ENCODE measurements around the gene HACD2. TPM values are rescaled to one million over a fixed set of nuclear protein-coding genes. Genes with fewer than 3 reads are reported as not detected.

Gene HACD2
- total and polyA plus RNA-seq, 2 donors (not counting 3 experiments of a cell fraction or from before 2014, with no cell fraction given): 17.0 to 20.9 TPM

DNA sequence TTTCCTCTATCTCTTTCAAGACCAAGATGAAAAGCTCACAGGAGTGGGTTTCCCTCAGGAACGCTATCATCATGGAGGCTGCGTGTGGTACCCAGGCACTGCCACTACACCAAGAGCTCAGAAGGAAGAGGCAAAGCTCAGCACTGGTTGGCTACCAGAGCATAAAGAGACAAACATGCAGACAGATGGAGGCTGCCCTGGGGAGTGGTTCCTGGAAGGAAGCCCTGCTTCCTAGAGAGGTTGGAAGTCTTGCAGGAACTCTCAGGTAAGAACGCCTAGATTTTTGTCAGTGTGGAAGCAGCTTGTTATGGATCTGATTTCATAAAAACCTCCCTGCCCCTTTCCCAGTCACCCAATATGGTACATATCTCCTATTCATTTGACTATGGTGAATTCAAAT, 86.1 kb downstream of the HACD2 start:
- no peak for TF ChIP-seq MAX (IDR thresholded peaks at IDR 0.05; ENCODE audit: insufficient read depth, insufficient read length)
- no peak for TF ChIP-seq MYC (IDR thresholded peaks at IDR 0.05; ENCODE audit: low read depth, low read length)
- TF ChIP-seq, protein P1, sequence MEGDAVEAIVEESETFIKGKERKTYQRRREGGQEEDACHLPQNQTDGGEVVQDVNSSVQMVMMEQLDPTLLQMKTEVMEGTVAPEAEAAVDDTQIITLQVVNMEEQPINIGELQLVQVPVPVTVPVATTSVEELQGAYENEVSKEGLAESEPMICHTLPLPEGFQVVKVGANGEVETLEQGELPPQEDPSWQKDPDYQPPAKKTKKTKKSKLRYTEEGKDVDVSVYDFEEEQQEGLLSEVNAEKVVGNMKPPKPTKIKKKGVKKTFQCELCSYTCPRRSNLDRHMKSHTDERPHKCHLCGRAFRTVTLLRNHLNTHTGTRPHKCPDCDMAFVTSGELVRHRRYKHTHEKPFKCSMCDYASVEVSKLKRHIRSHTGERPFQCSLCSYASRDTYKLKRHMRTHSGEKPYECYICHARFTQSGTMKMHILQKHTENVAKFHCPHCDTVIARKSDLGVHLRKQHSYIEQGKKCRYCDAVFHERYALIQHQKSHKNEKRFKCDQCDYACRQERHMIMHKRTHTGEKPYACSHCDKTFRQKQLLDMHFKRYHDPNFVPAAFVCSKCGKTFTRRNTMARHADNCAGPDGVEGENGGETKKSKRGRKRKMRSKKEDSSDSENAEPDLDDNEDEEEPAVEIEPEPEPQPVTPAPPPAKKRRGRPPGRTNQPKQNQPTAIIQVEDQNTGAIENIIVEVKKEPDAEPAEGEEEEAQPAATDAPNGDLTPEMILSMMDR (IDR thresholded peaks at IDR 0.05; ENCODE audit: extremely low read depth in 1 of 2, insufficient read depth in 1 of 2, low read depth in 1 of 2, low read length in 2 of 2): no peak
- TF ChIP-seq JUN (IDR thresholded peaks at IDR 0.05; ENCODE audit: borderline replicate concordance, insufficient read depth, insufficient read length, low read depth): no peak
- no peak for TF ChIP-seq POLR2AphosphoS5 (IDR thresholded peaks at IDR 0.05; ENCODE audit: insufficient read depth, low read depth, low read length)
- TF ChIP-seq GATA2 (IDR thresholded peaks at IDR 0.05; ENCODE audit: insufficient read depth, insufficient read length, low read depth, low read length): no peak
- TF ChIP-seq POLR2A (IDR thresholded peaks at IDR 0.05; ENCODE audit: low read depth, low read length): no peak
- no peak for TF ChIP-seq EZH2 (IDR thresholded peaks at IDR 0.05; ENCODE audit: borderline replicate concordance, low read depth, low read length, severe bottlenecking)
- TF ChIP-seq FOS (IDR thresholded peaks at IDR 0.05; ENCODE audit: borderline replicate concordance, insufficient read depth, low read length): no peak
- H4K20me1 ChIP-seq (replicated peaks; ENCODE audit: control insufficient read depth, extremely low read depth, insufficient read depth, low read length): no peaks in the 10 kb centered on the region
- H3K36me3 ChIP-seq (ENCODE audit: control insufficient read depth in 2 of 2, extremely low read depth in 1 of 2, insufficient read depth in 2 of 2, low read length in 2 of 2): peaks cover 0 to 2% of the 10 kb centered on the region in 2 experiments
- no peak overlapping the region for H3K4me2 ChIP-seq (ENCODE audit: insufficient read depth, low read length)
- ChIA-PET POLR2A (no interaction called here), CTCF (interaction anchor here (0.9 to 1.6 kb wide), 2 partner anchors 9 to 61 kb away, joined by 5 to 8 read pairs; no protein-coding TSS in a partner anchor)
- H3K9ac ChIP-seq (replicated peaks; ENCODE audit: extremely low read depth, insufficient read depth, low read length): no peak overlapping the region
- no peak overlapping the region for H3K27ac ChIP-seq (ENCODE audit: insufficient read depth, low read depth, low read length)
- H3K4me3 ChIP-seq (replicated peaks in 1 of 3; ENCODE audit: insufficient read depth in 1 of 3, low read depth in 1 of 3, low read length in 3 of 3): no peak overlapping the region
- FAIRE-seq (no peak), DNase-seq (ENCODE audit: low read depth, low spot score) (no peak)
- intact Hi-C loops (cut with micrococcal nuclease) (no loop called here), dilution Hi-C loops (cut with MboI; ENCODE audit: extremely low pct_ligation_motif_present, low sequenced_read_pairs) (no loop called here)
- no peaks in the 10 kb centered on the region for H3K9me1 ChIP-seq (replicated peaks; ENCODE audit: control insufficient read depth, extremely low read depth, insufficient read depth, low read length)
- no peaks in the 10 kb centered on the region for H3K27me3 ChIP-seq (ENCODE audit: control insufficient read depth in 2 of 2, insufficient read depth in 2 of 2, low read length in 2 of 2)
- no peaks in the 10 kb centered on the region for H3K9me3 ChIP-seq (replicated peaks; ENCODE audit: control insufficient read depth, insufficient read depth, low read length)
- H2AFZ ChIP-seq (ENCODE audit: low read depth, low read length): no peak overlapping the region
- no peaks in the 10 kb centered on the region for H3K79me2 ChIP-seq (ENCODE audit: control insufficient read depth, insufficient read depth, low read length)
- H3K4me1 ChIP-seq (ENCODE audit: control insufficient read depth, extremely low read depth, insufficient read depth, low read length): no peaks in the 10 kb centered on the region
- BruUV-seq (replicated peaks): no TSS peak

Measured in endothelial cell of umbilical vein (primary cell).